HPDE6-E6E7 (cell line): ENCODE data around the gene STARD5.

Experiments
- DNase-seq: peaks from one replicate; pipeline ENCODE4 v3.0.0; 2011; ENCODE audit warnings: missing footprints; ENCODE audit errors: extremely low spot score

The STARD5 gene

GRCh38 chr15:81293728-81294515 is 30.0 kb downstream of the STARD5 start:
- no peak for DNase-seq

- no peak for DNase-seq
Observed at GRCh38 chr15:81292523-81293001, 31.4 kb downstream of the STARD5 start.

- no peak for DNase-seq
Observed at GRCh38 chr15:81291916-81292522, 31.9 kb downstream of the STARD5 start.

- DNase-seq = no peak
Observed at GRCh38 chr15:81289910-81290309, 34.0 kb downstream of the STARD5 start.

GRCh38 chr15:81288616-81289015 is 35.3 kb downstream of the STARD5 start:
- DNase-seq = no peak

- DNase-seq = no peak
Observed at GRCh38 chr15:81288040-81288439, 35.9 kb downstream of the STARD5 start.

- DNase-seq = no peak
Observed at GRCh38 chr15:81286621-81287121, 37.3 kb downstream of the STARD5 start.

GRCh38 chr15:81285461-81285860 is 38.5 kb downstream of the STARD5 start:
- DNase-seq = no peak

- no peak for DNase-seq
Observed at GRCh38 chr15:81284256-81285031, 39.5 kb downstream of the STARD5 start.

- no peak for DNase-seq
Observed at GRCh38 chr15:81282911-81283310, 41.0 kb downstream of the STARD5 start.

GRCh38 chr15:81282606-81282895 is 41.4 kb downstream of the STARD5 start:
- DNase-seq = no peak

GRCh38 chr15:81281766-81282605 is 42.0 kb downstream of the STARD5 start:
- no peak for DNase-seq

- DNase-seq = no peak
Observed at GRCh38 chr15:81281456-81281735, 42.5 kb downstream of the STARD5 start.

GRCh38 chr15:81280696-81281455 is 43.1 kb downstream of the STARD5 start:
- DNase-seq = no peak

- DNase-seq = no peak
Observed at GRCh38 chr15:81279621-81280485, 44.1 kb downstream of the STARD5 start.

- DNase-seq = no peak
Observed at GRCh38 chr15:81278306-81279029, 45.5 kb downstream of the STARD5 start.

- no peak for DNase-seq
Observed at GRCh38 chr15:81277851-81278250, 46.1 kb downstream of the STARD5 start.

- DNase-seq = no peak
Observed at GRCh38 chr15:81276967-81277366, 47.0 kb downstream of the STARD5 start.

GRCh38 chr15:81275711-81276392 is 48.1 kb downstream of the STARD5 start:
- DNase-seq = no peak
